ENCODE results near the gene RBKS.

GRCh38 chr2:27797841-27798240 lies 92.3 kb downstream of the RBKS start:
- TF ChIP-seq, protein P1, sequence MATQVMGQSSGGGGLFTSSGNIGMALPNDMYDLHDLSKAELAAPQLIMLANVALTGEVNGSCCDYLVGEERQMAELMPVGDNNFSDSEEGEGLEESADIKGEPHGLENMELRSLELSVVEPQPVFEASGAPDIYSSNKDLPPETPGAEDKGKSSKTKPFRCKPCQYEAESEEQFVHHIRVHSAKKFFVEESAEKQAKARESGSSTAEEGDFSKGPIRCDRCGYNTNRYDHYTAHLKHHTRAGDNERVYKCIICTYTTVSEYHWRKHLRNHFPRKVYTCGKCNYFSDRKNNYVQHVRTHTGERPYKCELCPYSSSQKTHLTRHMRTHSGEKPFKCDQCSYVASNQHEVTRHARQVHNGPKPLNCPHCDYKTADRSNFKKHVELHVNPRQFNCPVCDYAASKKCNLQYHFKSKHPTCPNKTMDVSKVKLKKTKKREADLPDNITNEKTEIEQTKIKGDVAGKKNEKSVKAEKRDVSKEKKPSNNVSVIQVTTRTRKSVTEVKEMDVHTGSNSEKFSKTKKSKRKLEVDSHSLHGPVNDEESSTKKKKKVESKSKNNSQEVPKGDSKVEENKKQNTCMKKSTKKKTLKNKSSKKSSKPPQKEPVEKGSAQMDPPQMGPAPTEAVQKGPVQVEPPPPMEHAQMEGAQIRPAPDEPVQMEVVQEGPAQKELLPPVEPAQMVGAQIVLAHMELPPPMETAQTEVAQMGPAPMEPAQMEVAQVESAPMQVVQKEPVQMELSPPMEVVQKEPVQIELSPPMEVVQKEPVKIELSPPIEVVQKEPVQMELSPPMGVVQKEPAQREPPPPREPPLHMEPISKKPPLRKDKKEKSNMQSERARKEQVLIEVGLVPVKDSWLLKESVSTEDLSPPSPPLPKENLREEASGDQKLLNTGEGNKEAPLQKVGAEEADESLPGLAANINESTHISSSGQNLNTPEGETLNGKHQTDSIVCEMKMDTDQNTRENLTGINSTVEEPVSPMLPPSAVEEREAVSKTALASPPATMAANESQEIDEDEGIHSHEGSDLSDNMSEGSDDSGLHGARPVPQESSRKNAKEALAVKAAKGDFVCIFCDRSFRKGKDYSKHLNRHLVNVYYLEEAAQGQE (IDR thresholded peaks at IDR 0.05; ENCODE audit: insufficient replicate concordance, low read depth): no peak
- TF ChIP-seq, protein P2, sequence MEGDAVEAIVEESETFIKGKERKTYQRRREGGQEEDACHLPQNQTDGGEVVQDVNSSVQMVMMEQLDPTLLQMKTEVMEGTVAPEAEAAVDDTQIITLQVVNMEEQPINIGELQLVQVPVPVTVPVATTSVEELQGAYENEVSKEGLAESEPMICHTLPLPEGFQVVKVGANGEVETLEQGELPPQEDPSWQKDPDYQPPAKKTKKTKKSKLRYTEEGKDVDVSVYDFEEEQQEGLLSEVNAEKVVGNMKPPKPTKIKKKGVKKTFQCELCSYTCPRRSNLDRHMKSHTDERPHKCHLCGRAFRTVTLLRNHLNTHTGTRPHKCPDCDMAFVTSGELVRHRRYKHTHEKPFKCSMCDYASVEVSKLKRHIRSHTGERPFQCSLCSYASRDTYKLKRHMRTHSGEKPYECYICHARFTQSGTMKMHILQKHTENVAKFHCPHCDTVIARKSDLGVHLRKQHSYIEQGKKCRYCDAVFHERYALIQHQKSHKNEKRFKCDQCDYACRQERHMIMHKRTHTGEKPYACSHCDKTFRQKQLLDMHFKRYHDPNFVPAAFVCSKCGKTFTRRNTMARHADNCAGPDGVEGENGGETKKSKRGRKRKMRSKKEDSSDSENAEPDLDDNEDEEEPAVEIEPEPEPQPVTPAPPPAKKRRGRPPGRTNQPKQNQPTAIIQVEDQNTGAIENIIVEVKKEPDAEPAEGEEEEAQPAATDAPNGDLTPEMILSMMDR (IDR thresholded peaks at IDR 0.05; ENCODE audit: insufficient read depth, low read length): no peak
- TF ChIP-seq POLR2AphosphoS5 (IDR thresholded peaks at IDR 0.05; ENCODE audit: low read depth): no peak
- TF ChIP-seq GABPA (IDR thresholded peaks at IDR 0.05; ENCODE audit: low read depth): no peak
- no peak for TF ChIP-seq SPI1 (IDR thresholded peaks at IDR 0.05; ENCODE audit: borderline replicate concordance, low read depth)

All from HL-60 (cell line).